HepG2 (cell line): Measurements from ENCODE around the gene ZMYND8. TPM values are rescaled to one million over a fixed set of nuclear protein-coding genes. Genes with fewer than 3 reads are reported as not detected.

Experiments
- ATAC-seq: fragments of 200-7000 bp; cut with Tn5 transposase; 3 replicates; pipeline ENCODE4 v1.9.1; 2020; ENCODE audit warnings: mild to moderate bottlenecking, moderate library complexity
- BruUV-seq: library from RNA; stranded (reverse); fragments of 400-500 nt; replicated peaks from 2 replicates; lab custom pipeline; 2021; lab: Mats Ljungman, UMichigan
- CTCF ChIA-PET: fragments of 300-600 bp; formaldehyde crosslinking; extraction: SDS; loops from one replicate; lab custom pipeline; 2021; ENCODE audit warnings: low total read pairs, inconsistent platforms, low intra/inter-chr PET ratio; lab: Yijun Ruan, JAX
- POLR2A ChIA-PET: fragments of 350-600 bp; sonication (Branson Sonifier 250); formaldehyde crosslinking; loops from one replicate; lab custom pipeline; 2020; ENCODE audit warnings: antibody characterized with exemption, inconsistent platforms; lab: Yijun Ruan, JAX
- DNase-seq: peaks from one replicate; pipeline ENCODE4 v3.0.0-alpha.2; 2015; ENCODE audit warnings: low spot score
- FAIRE-seq: peaks from 3 replicates; lab custom pipeline; 2011; peaks lifted over from hg19 to GRCh38; lab: Jason Lieb, UNC
- H2AFZ ChIP-seq: one replicate; pipeline ENCODE4 v1.6.1; 2011; ENCODE audit warnings: low read length, inconsistent platforms
- H3K27ac ChIP-seq: fragments of 300-600 bp; 3 replicates; pipeline ENCODE4 v1.8.0; 2011; ENCODE audit warnings: mixed run types, mild to moderate bottlenecking, mixed read lengths, low read length, inconsistent platforms; ENCODE audit not compliant: insufficient read depth; ENCODE audit errors: extremely low read length
- H3K27me3 ChIP-seq, 2 experiments: fragments of 200-600 bp in 1 of 2; 2 replicates in 1 of 2; 3 replicates in 1 of 2; pipeline versions ENCODE4 v1.6.0 to v1.8.0; 2011; ENCODE audit warnings: low read length in 2 of 2, mild to moderate bottlenecking in 2 of 2, moderate library complexity in 2 of 2, inconsistent platforms in 1 of 2; ENCODE audit not compliant: insufficient read depth in 2 of 2, control insufficient read depth in 1 of 2
- H3K36me3 ChIP-seq, 2 experiments: fragments of 200-600 bp in 1 of 2; replicated peaks in 1 of 2; 2 replicates in 1 of 2; 3 replicates in 1 of 2; pipeline versions ENCODE4 v1.5.1 to v1.8.0; 2011; ENCODE audit warnings: low read length in 2 of 2, inconsistent platforms in 1 of 2; ENCODE audit not compliant: insufficient read depth in 2 of 2, control insufficient read depth in 1 of 2
- H3K4me1 ChIP-seq: 2 replicates; pipeline ENCODE4 v1.5.1; 2012; ENCODE audit warnings: low read length, inconsistent platforms; ENCODE audit not compliant: insufficient read depth
- H3K4me2 ChIP-seq: 2 replicates; pipeline ENCODE4 v1.6.0; 2011; ENCODE audit warnings: low read depth, low read length, inconsistent platforms
- H3K4me3 ChIP-seq, 3 experiments: fragments of 200-600 bp in 1 of 3; sonication (generic), shearing (Covaris generic) in 1 of 3; replicated peaks in 1 of 3; 2 replicates each; pipeline ENCODE4 v1.5.1; 2011 to 2016; ENCODE audit warnings: low read length in 3 of 3, inconsistent platforms in 2 of 3, low read depth in 2 of 3, mild to moderate bottlenecking in 2 of 3, control low read depth in 1 of 3, mixed read lengths in 1 of 3; ENCODE audit not compliant: insufficient read depth in 1 of 3
- H3K79me2 ChIP-seq: one replicate; pipeline ENCODE4 v1.6.1; 2011; ENCODE audit warnings: low read length, inconsistent platforms; ENCODE audit not compliant: insufficient read depth
- H3K9ac ChIP-seq: 2 replicates; pipeline ENCODE4 v1.6.0; 2011; ENCODE audit warnings: mild to moderate bottlenecking, low read depth, low read length, inconsistent platforms; ENCODE audit not compliant: insufficient read depth
- H3K9me3 ChIP-seq: 2 replicates; pipeline ENCODE4 v1.5.1; 2012; ENCODE audit warnings: mild to moderate bottlenecking, low read length
- H4K20me1 ChIP-seq: 2 replicates; pipeline ENCODE4 v1.6.0; 2011; ENCODE audit warnings: inconsistent platforms, mild to moderate bottlenecking, low read length, moderate library complexity; ENCODE audit not compliant: insufficient read depth
- ATF7 ChIP-seq, 2 experiments: fragments of 450-650 bp in 1 of 2; sonication (generic) in 1 of 2; formaldehyde crosslinking in 1 of 2; IDR thresholded peaks; 2 replicates each; pipeline versions ENCODE4 v1.4.0 to v1.6.1; 2016 to 2020; ENCODE audit warnings: antibody characterized with exemption in 1 of 2, mild to moderate bottlenecking in 1 of 2, missing genetic modification reagents in 1 of 2
- CREB1 ChIP-seq, 2 experiments: fragments of 450-650 bp in 1 of 2; IDR thresholded peaks; 2 replicates each; pipeline ENCODE4 v1.6.1; 2016 to 2017; ENCODE audit warnings: control low read depth in 1 of 2, mild to moderate bottlenecking in 1 of 2, missing compliant biosample characterization in 1 of 2, missing genetic modification characterization in 1 of 2
- NCOR1 ChIP-seq: fragments of 200-600 bp; sonication (generic); IDR thresholded peaks from 2 replicates; pipeline ENCODE4 v1.7.0; 2017; ENCODE audit warnings: antibody characterized with exemption, low read length, borderline replicate concordance
- RBM22 ChIP-seq: fragments of 200-400 bp; formaldehyde crosslinking; optimal IDR thresholded peaks from 2 replicates; pipeline ENCODE3; 2017; ENCODE audit warnings: mild to moderate bottlenecking, low read length, moderate library complexity
- ZNF101 ChIP-seq: sonication (generic); formaldehyde crosslinking; IDR thresholded peaks from 2 replicates; pipeline ENCODE4 v1.4.0; 2020; ENCODE audit warnings: mild to moderate bottlenecking, low read depth, missing genetic modification reagents, borderline replicate concordance
- ZNF354B ChIP-seq: sonication (generic); formaldehyde crosslinking; IDR thresholded peaks from 2 replicates; pipeline ENCODE4 v1.8.0; 2022; ENCODE audit warnings: mild to moderate bottlenecking, missing genetic modification reagents
- whole genome bisulfite sequencing: methylation state at CpG from one replicate; pipeline ENCODE4 v1.1.6; 2017; ENCODE audit warnings: low lambda C conversion rate; 5-methylcytosine and 5-hydroxymethylcytosine counted together
- in situ Hi-C: cut with HindIII; loops from 2 replicates; pipeline ENCODE4 v1.10.0; 2017; ENCODE audit warnings: low pct_unique_long_range_greater_than_20kb; ENCODE audit not compliant: extremely low pct_ligation_motif_present
- intact Hi-C: fragments of 100-400 bp; cut with micrococcal nuclease; formaldehyde crosslinking; loops from one replicate; pipeline ENCODE4 v1.10.0; 2022; ENCODE audit not compliant: unreplicated experiment
- polyA plus RNA-seq, 8 experiments: library from polyadenylated mRNA; depleted of rRNA in 3 of 8; stranded (reverse) in 7 of 8; unstranded in 1 of 8; fragments of >200 nt; fragmentation: Illumina TruSeq in 4 of 8; extraction: Trizol in 4 of 8; gene quantifications; 2 replicates each; pipeline versions ENCODE4 v1.2.1 to v1.2.3, GENCODE V29; 2011 to 2016; ENCODE audit warnings: low read depth in 4 of 8, missing spikeins in 1 of 8, mixed read lengths in 1 of 8; ENCODE audit not compliant: insufficient read depth in 1 of 8
- total RNA-seq, 5 experiments: library from RNA; depleted of rRNA; stranded (reverse); fragments of >200 nt; fragmentation: Illumina TruSeq; extraction: Trizol; gene quantifications; 2 replicates each; pipeline ENCODE4 v1.2.3, GENCODE V29; 2016; ENCODE audit warnings: low read depth in 1 of 5
- TF ChIP-seq, protein P1 (sequence below): sonication (generic); formaldehyde crosslinking; IDR thresholded peaks from 2 replicates; pipeline ENCODE4 v1.4.0; 2020; ENCODE audit warnings: missing genetic modification reagents

The ZMYND8 gene
- total and polyA plus RNA-seq, 2 of the 13 experiments (the other 11 are each of a cell fraction or from before 2014, with no cell fraction given), result 53.9 to 84.7 TPM

DNA sequence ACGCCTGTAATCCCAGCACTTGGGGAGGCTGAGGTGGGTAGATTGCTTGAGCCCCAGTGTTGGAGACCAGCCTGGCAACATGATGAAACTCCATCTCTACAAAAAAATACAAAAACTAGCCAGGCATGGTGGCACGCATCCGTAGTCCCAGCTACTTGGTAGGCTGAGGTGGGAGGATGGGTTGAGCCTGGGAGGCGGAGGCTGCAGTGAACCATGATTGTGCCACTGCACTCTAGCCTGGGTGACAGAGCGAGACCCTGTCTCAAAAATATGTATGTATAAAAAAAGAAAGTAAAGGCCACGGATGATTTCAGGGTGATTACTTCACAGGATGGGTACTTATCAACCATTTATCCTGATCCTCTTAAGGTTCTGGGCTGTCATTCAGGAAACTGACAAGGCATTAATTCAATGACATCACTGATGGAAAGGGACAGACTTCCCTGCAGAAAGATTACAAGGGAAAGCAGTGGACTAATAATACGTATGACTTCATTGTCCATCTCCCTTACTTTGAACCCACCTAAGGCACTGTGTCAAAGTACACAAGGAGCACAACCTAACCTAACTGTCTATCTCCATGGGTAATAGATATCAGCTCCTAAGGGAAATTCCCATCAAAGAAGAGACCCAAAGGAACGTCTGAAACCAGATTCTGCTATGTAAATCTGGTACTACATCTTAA is 61.2 kb downstream of the ZMYND8 start:
- peaks cover 18% of the 10 kb centered on the region; the same call in 1 of the 2 replicates for H4K20me1 ChIP-seq
- no peak overlapping the region for H3K9ac ChIP-seq
- H3K9me3 ChIP-seq, result no peaks in the 10 kb centered on the region
- POLR2A ChIA-PET, result interaction anchor here (3.3 kb wide), 1 partner anchor 63 kb away, joined by 21 read pairs; the partner anchor contains the start of gene ZMYND8
- peaks cover 66 to 92% of the 10 kb centered on the region in 2 experiments for H3K36me3 ChIP-seq
- H3K27me3 ChIP-seq, result no peaks in the 10 kb centered on the region
- no peak overlapping the region for H3K4me2 ChIP-seq
- BruUV-seq, result no TSS peak
- ATAC-seq, result no peak
- peaks cover 30% of the 10 kb centered on the region for H3K79me2 ChIP-seq
- TF ChIP-seq CREB1 (IDR thresholded peaks at IDR 0.05) (peak; percentile 54), CREB1 (CRISPR knock-in tag; IDR thresholded peaks at IDR 0.05) (no peak), ZNF101 (CRISPR knock-in tag) (no peak), ATF7 (IDR thresholded peaks at IDR 0.05) (peak; percentile 69), ATF7 (CRISPR knock-in tag; IDR thresholded peaks at IDR 0.05) (no peak)
- TF ChIP-seq, protein P1, sequence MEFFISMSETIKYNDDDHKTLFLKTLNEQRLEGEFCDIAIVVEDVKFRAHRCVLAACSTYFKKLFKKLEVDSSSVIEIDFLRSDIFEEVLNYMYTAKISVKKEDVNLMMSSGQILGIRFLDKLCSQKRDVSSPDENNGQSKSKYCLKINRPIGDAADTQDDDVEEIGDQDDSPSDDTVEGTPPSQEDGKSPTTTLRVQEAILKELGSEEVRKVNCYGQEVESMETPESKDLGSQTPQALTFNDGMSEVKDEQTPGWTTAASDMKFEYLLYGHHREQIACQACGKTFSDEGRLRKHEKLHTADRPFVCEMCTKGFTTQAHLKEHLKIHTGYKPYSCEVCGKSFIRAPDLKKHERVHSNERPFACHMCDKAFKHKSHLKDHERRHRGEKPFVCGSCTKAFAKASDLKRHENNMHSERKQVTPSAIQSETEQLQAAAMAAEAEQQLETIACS, result no peak
- TF ChIP-seq, all 625 proteins: peak for 2
- H3K27ac ChIP-seq, result no peak overlapping the region
- no peak overlapping the region for H2AFZ ChIP-seq
- no peak overlapping the region for H3K4me3 ChIP-seq
- WGBS, result 95% methylated on average over 8 of the region's 8 CpGs
- intact Hi-C loops, result no loop called here
- FAIRE-seq (no peak), DNase-seq (no peak)
- H3K4me1 ChIP-seq, result no peaks in the 10 kb centered on the region
- in situ Hi-C loops, result loop anchor here (5.0 kb wide), 1 partner anchor 87 kb away; no protein-coding TSS in a partner anchor
- CTCF ChIA-PET, result interaction anchor here (3.5 kb wide), 1 partner anchor 89 kb away, joined by 50 read pairs; no protein-coding TSS in a partner anchor

DNA sequence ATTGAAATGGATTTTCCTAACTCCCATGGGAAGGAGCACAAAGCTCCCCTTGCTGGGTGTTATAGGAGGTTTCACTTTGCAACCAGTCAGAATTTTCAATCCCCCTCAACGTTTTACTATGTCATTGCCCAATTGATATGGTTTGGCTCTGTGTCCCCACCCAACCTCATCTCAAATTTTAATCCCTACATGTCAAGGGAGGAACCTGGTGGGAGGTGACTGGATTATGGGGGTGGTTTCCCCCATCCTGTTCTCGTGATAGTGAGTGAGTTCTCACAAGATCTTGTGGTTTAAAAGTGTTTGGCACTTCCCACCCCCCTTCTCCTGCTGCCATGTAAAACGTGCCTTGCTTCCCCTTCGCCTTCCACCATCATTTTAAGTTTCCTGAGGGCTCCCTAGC is 62.9 kb downstream of the ZMYND8 start:
- H3K27ac ChIP-seq, result no peak overlapping the region
- H3K79me2 ChIP-seq, result peaks cover 21% of the 10 kb centered on the region
- no TSS peak for BruUV-seq
- ChIA-PET CTCF (interaction anchor here (1.3 kb wide), 1 partner anchor 90 kb away, joined by 5 read pairs; no protein-coding TSS in a partner anchor), POLR2A (no interaction called here)
- no peak for DNase-seq
- ATAC-seq, result no peak
- H3K36me3 ChIP-seq, result peaks cover 71 to 94% of the 10 kb centered on the region in 2 experiments
- no peaks in the 10 kb centered on the region for H3K27me3 ChIP-seq
- TF ChIP-seq RBM22 (peak; percentile 84), NCOR1 (no peak), ZNF354B (CRISPR knock-in tag) (0 out of 2 replicates have a peak, but pooled peaks have one; percentile 28)
- no peak overlapping the region for H3K4me2 ChIP-seq
- H3K9me3 ChIP-seq, result no peaks in the 10 kb centered on the region
- 89% methylated on average over 4 of the region's 4 CpGs for WGBS
- no peaks in the 10 kb centered on the region for H3K4me1 ChIP-seq
- peaks cover 10% of the 10 kb centered on the region for H4K20me1 ChIP-seq
- no peak overlapping the region for H2AFZ ChIP-seq
- FAIRE-seq, result no peak
- no peak overlapping the region for H3K4me3 ChIP-seq
- intact Hi-C loops, result no loop called here
- no peak overlapping the region for H3K9ac ChIP-seq
- in situ Hi-C loops, result no loop called here
